NCI-H748 treated with DMSO at 0.1 percent for 48 hours (cell line): ENCODE results near the gene MANF.

ENCODE experiments used
- DNase-seq: peaks from one replicate; lab custom pipeline; 2025; lab: John Stamatoyannopoulos, UW

Gene MANF

DNA sequence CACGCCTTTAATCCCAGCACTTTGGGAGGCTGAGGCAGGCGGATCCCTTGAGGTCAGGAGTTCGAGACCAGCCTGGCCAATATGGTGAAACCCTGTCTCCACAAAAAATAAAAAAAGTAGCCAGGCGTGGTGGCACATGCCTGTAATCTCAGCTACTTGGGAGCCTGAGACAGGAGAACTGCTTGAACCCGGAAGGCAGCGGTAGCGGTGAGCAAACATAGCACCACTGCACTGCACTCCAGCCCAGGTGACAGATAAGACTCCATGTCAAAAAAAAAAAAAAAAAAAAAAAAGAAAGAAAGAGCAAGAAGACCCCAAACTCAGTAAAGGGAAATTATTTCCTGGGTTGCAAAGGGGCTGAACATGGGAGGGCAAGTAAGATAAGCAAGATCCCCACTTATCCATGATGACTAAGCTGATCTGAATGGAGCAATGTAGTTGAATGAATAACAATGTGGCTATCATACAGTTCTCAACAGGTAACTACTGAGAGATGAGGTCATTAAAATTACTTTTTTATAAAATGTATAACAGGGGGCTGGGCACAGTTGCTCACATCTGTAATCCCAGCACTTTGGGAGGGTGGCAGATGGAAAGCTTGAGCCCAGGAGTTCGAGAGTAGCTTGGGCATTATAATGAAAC is 52.0 kb downstream of the MANF start:
- DNase-seq = no peak
